Ascending aorta (tissue), 2 donors: ENCODE data around the gene TAAR6. TPM values are rescaled to one million over a fixed set of nuclear protein-coding genes. Genes with fewer than 3 reads are reported as not detected.

Experiments used
- DNase-seq, 2 donors: peaks; one replicate each; pipeline ENCODE4 v3.0.0-alpha.2; 2019; ENCODE audit warnings: low spot score in 2 of 2
- H3K27ac ChIP-seq, 2 donors: fragments of 200-600 bp; sonication (generic); one replicate each; pipeline ENCODE4 v1.5.1; 2016 to 2017; ENCODE audit warnings: mild to moderate bottlenecking in 1 of 2
- H3K27me3 ChIP-seq: fragments of 200-600 bp; sonication (generic); one replicate; pipeline ENCODE4 v1.5.1; 2017
- H3K36me3 ChIP-seq, 2 donors: fragments of 200-600 bp; sonication (generic); one replicate each; pipeline ENCODE4 v1.5.1; 2016
- H3K4me1 ChIP-seq, 2 donors: fragments of 200-600 bp; sonication (generic); one replicate each; pipeline ENCODE4 v1.5.1; 2016 to 2017; ENCODE audit warnings: mild to moderate bottlenecking in 1 of 2
- H3K4me3 ChIP-seq, 2 donors: fragments of 200-600 bp; sonication (generic); one replicate each; pipeline ENCODE4 v1.5.1; 2016 to 2017; ENCODE audit warnings: mild to moderate bottlenecking in 1 of 2
- H3K9me3 ChIP-seq, 2 donors: fragments of 200-600 bp; sonication (generic); one replicate each; pipeline ENCODE4 v1.5.1; 2016
- CTCF ChIP-seq, 3 experiments: fragments of 200-600 bp in 2 of 3; fragments of 450-650 bp in 1 of 3; sonication (generic) in 2 of 3; IDR thresholded peaks; one replicate each; pipeline ENCODE4 v1.5.1; 2016 to 2019; ENCODE audit warnings: antibody characterized with exemption in 3 of 3, mild to moderate bottlenecking in 1 of 3, moderate library complexity in 1 of 3
- intact Hi-C: fragments of 100-400 bp; cut with DNase I; formaldehyde crosslinking; loops from one replicate; pipeline ENCODE4 v1.15.1; 2023
- total RNA-seq: library from RNA; depleted of rRNA; stranded (reverse); fragments of >200 nt; gene quantifications from one replicate; pipeline ENCODE4 v1.1.0, GENCODE V29; 2016

The TAAR6 gene
- total RNA-seq: not detected

GRCh38 chr6:132570221-132570777 is at the start of gene TAAR6:
Gene TAAR6, plus strand, starts transcription at chr6:132570322. Its CDS starts 0 bp downstream, at chr6:132570322.
- DNase-seq: no peak
- no peaks in the 10 kb centered on the region for H3K27me3 ChIP-seq
- intact Hi-C loops: no loop called here
- no peaks in the 10 kb centered on the region for H3K9me3 ChIP-seq
- H3K4me3 ChIP-seq: no peak within 1 kb of the TSS
- no peak for TF ChIP-seq CTCF (IDR thresholded peaks at IDR 0.05)
- H3K4me1 ChIP-seq: no peaks in the 10 kb centered on the region
- H3K36me3 ChIP-seq: no peaks in the 10 kb centered on the region
- H3K27ac ChIP-seq: no peak within 1 kb of the TSS

DNA sequence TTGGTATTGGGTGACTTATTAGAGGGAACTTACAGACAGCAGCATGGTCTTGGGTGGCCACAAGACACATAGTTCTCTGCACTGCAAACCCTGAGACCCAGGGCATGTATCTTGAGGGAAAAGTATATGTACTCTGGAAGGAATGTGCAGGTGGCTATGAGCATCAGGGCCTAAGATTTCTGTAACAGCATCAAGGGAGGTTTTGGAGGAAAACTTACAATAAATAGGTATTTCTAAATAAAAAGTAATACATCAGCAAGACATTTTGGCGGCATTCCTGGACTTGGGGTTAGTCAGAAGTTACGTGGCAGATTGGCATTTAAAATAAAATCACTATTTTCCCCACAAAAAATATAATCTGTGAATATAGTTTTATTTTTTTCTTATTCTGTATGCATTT is 49.2 kb upstream of the TAAR6 start:
- DNase-seq: no peak
- Histone ChIP-seq H3K36me3 (no peaks in the 10 kb centered on the region), H3K9me3 (no peaks in the 10 kb centered on the region), H3K27ac (no peak overlapping the region), H3K4me3 (no peak overlapping the region), H3K27me3 (no peaks in the 10 kb centered on the region), H3K4me1 (peaks cover 0 to under 1% of the 10 kb centered on the region in 2 donors)
- no peak for TF ChIP-seq CTCF (IDR thresholded peaks at IDR 0.05)
- intact Hi-C loops: no loop called here

DNA sequence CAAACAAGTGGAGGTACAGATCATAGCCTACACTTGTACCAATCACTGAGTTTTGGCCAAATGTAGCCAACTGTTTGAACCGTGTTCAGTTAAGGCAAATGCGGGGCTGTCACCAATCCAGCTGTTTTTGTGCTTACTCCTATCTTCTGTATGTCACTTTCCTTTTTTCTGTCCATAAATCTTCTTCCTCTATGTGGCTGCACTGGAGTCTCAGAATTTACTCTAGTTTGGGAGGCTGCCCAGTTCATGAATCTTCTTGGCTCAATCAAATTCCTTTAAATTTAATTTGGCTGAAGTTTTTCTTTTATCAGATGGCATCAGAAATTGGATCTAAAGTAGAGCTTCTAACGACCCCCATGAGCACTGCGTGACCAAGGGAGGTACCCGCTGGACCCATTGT is 45.5 kb upstream of the TAAR6 start:
- no peaks in the 10 kb centered on the region for H3K36me3 ChIP-seq
- H3K9me3 ChIP-seq: no peaks in the 10 kb centered on the region
- no peak overlapping the region for H3K27ac ChIP-seq
- no peak overlapping the region for H3K4me3 ChIP-seq
- DNase-seq: no peak
- intact Hi-C loops: loop anchor here (5.0 kb wide), 1 partner anchor 273 kb away; the partner anchor contains the start of gene SLC18B1
- no peaks in the 10 kb centered on the region for H3K27me3 ChIP-seq
- no peak for TF ChIP-seq CTCF (IDR thresholded peaks at IDR 0.05)
- H3K4me1 ChIP-seq: no peaks in the 10 kb centered on the region

- DNase-seq: no peak
- TF ChIP-seq CTCF (IDR thresholded peaks at IDR 0.05): no peak
- Histone ChIP-seq H3K27me3 (no peaks in the 10 kb centered on the region), H3K27ac (no peak overlapping the region), H3K4me1 (no peaks in the 10 kb centered on the region), H3K36me3 (no peaks in the 10 kb centered on the region), H3K9me3 (no peaks in the 10 kb centered on the region), H3K4me3 (no peak overlapping the region)
- intact Hi-C loops: loop anchor here (5.0 kb wide), 1 partner anchor 271 kb away; the partner anchor contains the start of gene SLC18B1
Measured at GRCh38 chr6:132525866-132526265, 44.3 kb upstream of the TAAR6 start.

GRCh38 chr6:132526461-132526860 is 43.7 kb upstream of the TAAR6 start:
- H3K27me3 ChIP-seq: no peaks in the 10 kb centered on the region
- DNase-seq: no peak
- intact Hi-C loops: loop anchor here (5.0 kb wide), 1 partner anchor 271 kb away; the partner anchor contains the start of gene SLC18B1
- H3K36me3 ChIP-seq: no peaks in the 10 kb centered on the region
- no peak overlapping the region for H3K27ac ChIP-seq
- no peak overlapping the region for H3K4me3 ChIP-seq
- H3K9me3 ChIP-seq: no peaks in the 10 kb centered on the region
- TF ChIP-seq CTCF (IDR thresholded peaks at IDR 0.05): no peak
- H3K4me1 ChIP-seq: no peaks in the 10 kb centered on the region
